HG03342 (cell line): ENCODE data around the gene ARHGDIA.
"Not testable (repeated sequence)": the region's sequence is repeated elsewhere in the genome, so short reads cannot be mapped to it uniquely, and the experiment has no call there.

Experiments used
- ATAC-seq: cut with Tn5 transposase; IDR thresholded peaks from one replicate; pipeline ENCODE4 v1.9.1; 2021; ENCODE audit warnings: mild to moderate bottlenecking, moderate library complexity; ENCODE audit not compliant: unreplicated experiment

The ARHGDIA gene

DNA sequence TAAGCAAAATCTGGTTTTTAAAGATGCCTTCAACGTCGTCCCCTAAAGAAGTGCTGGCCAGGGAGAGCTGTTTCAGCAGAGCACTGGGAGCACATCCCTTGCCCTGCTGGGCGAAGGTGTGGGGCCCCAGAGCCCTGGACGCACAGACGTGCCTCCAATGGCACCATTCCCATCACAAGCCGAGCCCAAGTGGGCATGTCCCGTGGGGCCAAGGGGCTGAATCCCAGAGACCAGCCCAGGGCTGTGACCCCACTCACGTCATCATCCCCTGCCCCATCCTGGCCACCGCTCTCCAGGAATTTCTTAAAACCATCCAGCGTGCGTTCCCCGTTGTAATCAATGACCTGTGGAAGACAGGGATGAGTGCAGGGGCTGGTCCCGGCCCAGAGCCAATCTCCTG is 26.2 kb downstream of the ARHGDIA start:
- no peak for ATAC-seq

DNA sequence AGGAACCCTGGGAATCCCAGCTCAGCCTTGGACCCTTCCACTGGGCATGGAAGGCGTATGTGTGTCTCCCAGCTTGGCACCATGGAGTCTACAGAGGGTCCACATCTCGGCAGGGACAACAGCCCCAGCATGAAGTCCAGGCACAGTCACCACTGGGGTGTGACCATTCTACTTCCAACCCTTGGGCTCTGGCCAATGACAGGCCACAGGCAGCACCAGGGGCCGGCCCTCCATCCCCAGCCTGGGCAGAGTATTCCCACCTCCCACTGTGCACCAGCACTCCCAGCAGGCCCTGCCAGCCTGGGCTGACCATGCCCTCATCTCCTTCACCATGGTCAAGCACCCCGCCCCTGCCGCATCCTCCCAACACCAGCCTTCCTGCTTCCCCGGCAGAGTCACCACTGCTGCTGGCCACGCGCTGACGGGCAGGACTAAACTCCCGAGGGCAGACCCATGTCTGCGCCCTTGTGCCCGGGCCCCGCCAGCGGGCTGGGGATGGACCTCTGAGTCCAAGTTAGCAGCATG is 26.7 kb downstream of the ARHGDIA start:
- ATAC-seq, result no peak

DNA sequence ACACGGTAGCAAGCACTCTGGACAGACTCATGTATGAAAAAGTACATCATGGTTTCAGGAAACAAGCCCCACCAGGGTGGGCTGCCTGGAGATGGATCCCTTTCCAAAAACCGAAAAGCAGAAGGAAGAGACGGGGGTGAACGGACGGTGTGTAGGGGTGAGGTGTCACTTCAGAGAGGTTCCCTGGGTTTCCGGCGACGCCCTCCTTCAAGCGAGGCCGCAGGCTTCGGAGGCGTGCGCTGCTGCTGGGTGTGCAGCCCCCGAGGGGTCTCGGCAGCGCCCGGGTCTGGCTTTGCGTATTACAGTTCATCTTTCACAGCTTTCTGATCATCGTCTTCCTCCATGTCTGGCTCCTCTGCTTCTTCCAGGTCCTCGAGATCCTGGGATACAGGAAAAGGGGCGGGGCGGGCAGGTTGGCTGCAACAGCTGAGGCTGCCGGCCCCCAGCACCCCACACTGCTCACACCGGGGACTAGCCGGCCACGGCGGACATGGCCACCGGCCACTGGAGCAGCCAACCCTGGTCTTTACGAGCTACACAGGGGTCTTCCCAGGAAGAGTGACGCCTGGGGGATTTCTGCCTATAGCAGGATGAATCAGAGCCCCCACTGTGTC is 27.3 kb downstream of the ARHGDIA start:
- no peak for ATAC-seq

DNA sequence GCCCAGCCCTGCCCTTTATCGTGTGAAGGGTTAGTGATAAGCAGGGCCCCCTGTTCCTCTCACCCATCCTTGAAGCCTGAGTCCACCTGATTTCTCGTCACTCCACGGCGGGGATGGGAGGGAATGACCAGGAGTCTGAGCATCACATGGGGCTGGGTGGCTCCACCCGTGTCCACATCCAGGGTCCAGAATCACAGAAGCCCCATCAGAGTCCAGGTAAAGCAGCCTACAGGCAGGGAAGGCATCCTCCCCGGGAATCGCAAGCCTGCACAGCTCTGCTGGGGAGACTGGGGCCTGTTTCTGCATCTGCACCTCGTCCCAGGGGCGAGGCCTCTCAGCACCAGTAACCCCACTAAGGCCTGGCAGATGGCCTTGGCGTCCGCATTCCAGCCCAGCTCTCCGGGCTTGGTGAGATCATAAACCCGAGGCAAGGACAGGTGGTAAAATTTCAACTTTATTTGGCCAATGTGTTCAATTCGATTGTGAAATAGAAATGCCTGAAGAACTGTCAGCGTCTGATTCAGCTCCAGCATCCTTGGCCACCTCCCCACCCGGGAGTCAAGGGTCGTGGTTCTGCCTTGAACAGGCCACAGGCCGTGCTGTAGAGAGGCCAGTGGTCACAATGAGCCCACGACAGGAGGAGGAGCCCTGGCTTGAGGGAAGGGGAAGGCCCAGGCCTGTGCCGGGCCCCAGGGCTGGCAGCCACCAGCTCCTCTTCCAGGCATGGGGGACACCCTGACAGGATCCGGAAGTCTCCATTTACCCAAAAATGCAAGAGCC is 28.2 kb downstream of the ARHGDIA start:
- ATAC-seq, result no peak

DNA sequence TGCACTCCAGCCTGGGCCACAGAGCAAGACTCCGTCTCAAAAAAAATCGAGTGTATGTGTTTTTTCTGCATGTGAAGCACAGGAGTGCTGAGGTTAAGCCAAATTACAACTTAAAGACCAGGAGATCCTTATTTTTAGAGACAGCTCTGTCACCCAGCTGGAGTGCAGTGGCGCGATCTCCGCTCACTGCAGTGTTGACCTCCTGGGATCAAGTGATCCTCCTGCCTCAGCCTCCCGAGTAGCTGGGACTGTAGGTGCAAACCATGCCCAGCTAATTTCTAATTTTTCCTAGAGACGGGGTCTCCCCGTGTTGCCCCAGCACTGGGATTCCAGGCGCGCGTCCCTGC is 28.8 kb downstream of the ARHGDIA start:
- ATAC-seq, result no peak

DNA sequence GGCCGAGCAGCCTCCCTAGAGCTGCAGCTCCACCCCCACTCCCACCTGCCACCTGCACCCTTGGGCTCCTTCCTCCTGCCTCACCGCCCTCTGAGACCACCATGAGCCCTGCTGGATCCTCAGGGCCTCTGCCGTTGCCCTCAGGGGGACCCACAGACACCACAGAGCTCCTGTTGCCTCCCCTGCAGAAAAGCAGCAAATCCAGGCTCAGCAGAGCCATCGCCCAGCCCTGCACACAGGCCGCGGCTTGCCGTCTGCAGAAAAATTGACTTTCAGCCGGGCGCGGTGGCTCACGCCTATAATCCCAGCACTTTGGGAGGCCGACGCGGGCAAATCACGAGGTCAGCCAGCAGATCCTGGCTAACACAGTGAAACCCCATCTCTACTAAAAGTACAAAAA is 29.3 kb downstream of the ARHGDIA start:
- ATAC-seq, result no peak

DNA sequence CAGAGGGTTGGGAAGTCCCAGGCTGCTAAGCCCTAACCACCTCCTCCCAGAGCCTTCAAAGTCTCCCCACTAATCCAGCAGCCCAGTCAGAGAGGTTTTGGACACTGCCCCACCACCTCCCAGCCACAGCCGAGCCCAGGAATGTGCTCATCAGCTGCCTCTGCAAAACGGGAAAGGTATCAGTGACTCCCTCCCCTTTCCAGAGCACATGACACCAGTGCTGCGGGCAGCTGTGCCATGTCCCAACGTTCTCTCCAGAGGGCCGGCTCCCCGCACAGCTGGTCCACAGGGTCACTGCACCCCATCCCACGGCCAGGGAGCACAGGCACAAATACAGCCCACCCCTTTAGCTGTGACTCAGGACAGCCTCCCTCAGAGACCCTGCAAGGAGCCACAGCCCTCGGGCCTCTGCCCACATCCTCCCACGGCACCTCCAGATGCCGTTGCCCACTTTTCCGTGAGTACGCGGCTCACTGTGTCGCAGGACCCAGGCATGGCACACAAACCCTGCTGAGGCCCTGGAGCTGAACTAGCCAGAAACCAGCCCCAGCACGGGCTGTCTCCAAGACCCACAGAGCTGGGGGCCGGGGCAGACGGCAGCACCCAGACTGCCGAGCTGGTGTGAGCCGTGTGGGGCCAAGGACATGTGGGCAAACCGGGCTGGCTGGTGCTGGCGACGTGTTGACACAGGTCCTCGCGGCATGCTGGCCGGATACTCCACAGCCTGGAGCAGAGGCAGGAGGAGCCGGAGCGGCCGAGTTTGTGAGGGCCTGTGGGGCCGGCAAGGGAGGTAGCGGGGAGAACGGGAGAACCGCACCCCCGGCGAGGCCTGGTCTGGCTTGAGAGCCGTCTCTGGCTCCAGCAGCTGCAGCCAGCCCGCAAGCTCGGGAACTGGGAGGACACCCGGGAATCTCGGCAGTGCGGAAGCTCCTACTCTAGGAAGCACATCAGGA is 30.0 kb downstream of the ARHGDIA start:
- no peak for ATAC-seq

DNA sequence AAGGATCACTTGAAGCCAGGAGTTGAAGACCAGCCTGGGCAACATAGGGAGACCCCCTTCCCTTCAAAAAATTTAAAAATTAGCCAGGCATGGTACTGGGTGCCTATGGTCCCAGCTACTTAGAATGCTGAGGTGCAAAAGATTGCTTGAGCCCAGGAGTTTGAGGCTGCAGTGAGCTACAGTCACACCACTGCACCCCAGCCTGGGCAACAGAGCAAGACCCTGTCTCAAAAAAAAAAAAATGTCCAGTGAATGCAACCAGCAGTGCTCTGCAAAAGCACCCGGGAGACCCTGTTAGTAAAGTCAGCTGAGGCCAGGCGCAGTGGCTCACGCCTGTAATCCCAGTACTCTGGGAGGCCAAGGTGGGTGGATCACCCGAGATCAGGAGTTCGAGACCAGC is 31.1 kb downstream of the ARHGDIA start:
- not testable (repeated sequence) for ATAC-seq

DNA sequence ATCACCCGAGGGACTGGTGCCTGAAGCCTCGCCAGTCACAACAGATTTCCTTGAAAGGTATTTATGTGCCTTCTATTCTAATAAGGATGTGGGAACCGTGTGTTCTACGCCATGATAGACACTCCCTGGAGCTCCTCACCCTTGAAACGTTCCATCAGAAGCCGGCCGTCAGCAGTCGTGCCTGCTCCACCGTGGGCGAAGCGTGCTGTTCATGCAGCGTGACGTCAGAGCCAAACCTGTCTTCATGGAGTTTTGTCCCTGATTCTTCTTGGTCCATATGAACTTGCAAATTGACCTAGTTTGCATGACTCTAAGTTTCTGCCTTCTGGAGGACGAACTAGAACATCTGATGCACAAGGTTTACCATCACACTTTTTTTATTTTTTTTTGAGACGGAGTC is 31.8 kb downstream of the ARHGDIA start:
- no peak for ATAC-seq

DNA sequence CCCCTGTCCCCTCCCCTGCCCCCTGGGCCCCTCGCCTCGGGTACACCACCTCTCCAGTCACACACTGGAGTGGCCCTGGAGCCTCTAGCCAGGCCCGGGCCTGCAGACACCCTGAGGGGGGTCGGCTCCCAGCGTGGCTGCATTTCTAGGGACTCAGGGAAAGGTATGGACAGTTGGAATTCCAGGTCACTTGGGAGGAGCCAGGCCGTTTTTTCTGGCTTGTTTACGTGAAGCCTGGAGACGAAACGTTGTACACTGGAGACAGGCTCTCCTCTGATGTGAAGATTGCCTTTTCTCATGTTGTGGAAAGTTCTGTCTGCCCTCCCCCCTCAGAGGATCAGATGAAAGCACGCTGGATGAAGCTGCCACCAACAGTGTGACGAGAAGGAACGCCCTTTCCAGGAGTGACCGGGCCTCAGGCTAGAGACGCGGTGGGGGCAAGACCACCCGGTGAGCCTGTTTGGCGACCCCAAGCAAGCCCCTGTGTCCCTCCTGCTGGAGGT is 32.3 kb downstream of the ARHGDIA start:
- no peak for ATAC-seq

DNA sequence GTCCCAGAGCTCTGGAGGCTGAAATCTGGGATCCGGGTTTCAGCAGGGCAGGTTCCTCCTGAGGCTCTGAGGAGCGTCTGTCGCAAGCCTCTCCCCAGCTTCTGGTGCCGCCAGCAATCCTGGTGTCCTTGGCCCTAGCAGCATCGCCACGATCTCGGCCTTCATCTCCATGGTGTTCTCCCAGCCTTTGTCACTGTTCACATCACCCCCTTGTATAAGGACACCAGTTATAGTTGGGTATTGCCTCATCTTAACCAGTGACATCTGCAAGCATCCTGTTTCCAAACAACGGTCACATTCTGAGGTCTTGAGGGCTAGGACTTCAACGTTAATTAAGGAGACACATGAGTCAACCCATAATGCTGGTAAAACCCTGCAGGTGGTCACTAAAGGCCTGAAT is 33.5 kb downstream of the ARHGDIA start:
- ATAC-seq, result no peak

DNA sequence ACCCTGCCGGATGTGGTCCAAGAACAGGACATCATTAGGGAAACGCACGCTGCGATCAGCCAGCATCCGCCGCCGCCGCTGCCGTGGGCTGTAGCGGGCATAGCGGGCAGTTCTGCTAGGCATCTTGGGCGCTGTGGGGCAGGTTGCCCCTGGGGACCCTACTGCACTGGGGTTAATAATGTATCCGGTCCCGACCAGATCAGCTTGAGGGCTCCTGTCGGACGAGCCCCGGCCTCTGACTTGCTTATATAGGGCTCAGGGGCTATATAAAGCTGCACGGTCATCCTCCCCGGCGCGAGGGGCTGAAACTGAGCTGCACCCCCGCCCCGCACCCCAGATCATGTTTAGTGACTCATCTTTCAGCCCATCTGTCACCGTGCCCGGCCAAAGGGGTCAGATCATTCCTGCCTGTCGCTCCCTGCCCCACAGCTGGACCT is 36.3 kb downstream of the ARHGDIA start, which contains the start of gene PPP1R27:
TSS of gene PPP1R27 (minus strand) at position 220 of the 437 bp plus-strand sequence. CDS start at position 123, 97 bp downstream.
- no peak for ATAC-seq

DNA sequence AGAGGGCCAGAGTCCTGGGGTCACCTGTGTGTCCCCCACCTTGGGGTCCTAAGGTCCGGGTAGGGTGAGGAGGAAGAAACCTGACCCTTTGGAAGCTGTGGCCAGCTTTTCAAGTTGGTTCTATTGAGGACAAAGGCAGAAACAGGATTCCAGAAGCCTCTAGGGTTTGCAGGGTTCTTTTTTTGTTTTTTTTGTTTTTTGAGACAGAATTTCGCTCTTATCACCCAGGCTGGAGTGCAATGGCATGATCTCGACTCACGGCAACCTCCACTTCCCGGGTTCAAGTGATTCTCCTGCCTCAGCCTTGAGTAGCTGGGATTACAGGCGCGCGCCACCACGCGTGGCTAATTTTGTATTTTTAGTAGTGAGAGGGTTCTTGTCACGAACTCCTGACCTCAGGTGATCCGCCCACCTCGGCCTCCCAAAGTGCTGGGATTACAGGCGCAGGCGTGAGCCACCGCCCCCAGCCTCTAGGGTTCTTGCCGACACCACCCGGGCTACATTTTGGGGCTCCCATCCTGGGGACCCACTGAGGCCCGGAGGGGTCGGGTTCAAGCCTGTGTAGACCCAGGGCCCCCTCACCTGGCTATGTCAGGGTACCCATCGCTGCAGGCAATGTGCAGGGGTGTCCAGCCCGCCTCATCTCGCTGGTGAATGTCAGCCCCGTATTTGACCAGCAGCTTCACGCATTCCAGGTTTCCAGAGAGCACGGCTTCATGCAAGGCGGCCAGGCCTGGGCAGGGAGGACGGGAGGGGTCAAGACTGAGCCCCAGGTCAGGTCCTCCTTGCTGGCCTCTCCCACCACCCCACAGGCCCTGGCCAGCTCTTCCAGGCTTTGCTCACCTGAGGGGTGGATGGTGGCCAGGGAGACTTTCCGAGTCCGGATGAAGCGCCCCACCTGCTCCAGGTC is 37.0 kb downstream of the ARHGDIA start:
- no peak for ATAC-seq

DNA sequence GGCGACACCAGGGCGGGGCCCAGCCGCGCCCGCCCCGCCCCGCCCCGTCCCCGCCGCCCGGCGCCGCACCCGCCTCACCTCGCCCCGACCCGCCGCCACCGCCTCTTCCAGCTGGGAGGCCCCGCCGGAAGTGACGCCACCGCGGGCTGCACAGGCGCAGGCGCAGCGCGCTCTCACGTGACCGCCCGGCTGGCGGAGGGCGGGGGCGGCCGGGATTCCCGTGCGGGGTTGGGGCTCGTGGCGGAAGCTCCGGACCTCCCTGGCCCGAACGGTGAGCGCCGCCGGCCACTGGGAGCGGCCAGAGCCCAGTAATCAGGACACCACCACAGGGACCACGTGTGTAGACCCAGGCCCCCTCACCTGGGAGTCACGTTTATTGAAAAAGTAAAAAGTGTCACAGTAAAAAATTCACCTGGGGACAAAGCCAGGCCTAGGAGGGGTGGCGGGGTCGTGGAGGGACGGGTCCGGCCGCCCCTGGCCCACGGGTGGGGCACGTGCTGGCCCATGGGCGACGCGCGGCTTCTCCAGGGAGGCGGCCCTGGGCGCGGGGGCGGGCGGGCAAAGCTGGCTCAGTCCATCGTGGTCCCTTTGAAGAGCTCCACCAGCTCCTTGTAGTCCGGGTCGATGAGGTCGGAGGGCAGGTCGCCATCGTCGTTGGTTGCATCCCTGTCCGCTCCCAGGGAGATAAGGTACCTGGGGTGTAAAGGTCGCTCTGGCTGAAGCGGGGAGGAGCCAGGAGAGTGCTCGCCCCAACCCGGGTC is 37.8 kb downstream of the ARHGDIA start, which contains the start of gene MCRIP1:
TSS of gene MCRIP1 (minus strand) at position 132 of the 761 bp plus-strand sequence. CDS start 8,785 bp downstream, outside the sequence.
- ATAC-seq, result peak; percentile 68

DNA sequence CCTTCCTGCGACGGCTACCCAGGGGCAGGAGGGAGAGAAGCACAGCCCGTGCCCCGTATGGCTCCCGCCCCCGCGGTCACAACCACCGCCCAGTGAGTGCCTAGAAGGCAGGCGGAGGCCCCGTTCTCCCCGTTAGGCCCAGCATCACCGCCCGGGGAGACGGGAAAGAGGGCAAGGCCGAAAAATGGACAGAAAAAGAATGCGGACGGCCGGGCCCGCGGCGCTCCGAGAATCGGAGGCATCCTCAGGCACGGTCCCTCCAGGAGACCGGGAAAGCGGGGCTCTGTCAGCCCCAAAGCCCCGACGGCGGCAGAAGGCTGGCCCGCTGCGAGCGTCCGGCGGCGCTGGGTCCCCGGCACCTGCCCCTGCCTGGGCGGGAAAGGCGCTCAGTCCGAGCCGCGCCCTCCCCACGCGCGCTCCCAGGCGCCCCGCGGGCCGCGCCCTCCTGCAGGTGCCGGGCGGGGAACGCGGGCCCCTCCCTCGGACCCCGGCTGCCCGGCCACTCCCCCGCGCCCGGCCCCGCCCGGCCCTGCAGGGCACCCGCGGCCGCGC is 38.5 kb downstream of the ARHGDIA start:
- peak; percentile 53 for ATAC-seq

DNA sequence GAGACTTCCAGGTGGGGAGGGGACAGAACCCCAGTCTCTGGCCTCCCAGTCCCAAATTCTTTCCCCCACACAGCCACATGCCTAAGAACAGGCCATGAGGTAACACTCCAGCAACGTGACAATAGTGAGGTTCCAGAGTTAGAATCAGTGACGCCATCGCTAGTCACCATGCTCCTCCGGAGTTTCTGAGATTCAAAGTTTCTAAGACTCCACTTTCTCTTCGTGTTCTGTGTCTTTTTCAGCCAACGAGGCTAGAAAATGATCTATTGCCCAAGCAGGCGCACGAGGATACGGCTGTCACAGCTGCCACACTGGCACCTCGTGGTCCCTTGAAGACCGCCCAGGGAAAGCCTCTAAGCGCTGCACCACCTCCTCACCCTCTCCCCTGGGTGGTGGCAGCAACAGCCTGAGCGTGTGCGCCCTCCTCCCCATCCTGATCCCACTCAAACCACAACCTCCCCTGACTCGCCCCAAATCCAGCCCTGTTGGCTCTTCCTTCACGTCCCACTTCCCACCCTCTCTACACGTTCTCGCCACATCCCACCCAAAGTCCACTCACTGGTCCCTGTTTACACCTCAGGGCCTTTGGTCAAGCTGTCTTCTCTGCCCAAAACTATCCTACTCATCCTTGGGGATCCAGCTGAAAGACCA is 39.1 kb downstream of the ARHGDIA start:
- no peak for ATAC-seq

DNA sequence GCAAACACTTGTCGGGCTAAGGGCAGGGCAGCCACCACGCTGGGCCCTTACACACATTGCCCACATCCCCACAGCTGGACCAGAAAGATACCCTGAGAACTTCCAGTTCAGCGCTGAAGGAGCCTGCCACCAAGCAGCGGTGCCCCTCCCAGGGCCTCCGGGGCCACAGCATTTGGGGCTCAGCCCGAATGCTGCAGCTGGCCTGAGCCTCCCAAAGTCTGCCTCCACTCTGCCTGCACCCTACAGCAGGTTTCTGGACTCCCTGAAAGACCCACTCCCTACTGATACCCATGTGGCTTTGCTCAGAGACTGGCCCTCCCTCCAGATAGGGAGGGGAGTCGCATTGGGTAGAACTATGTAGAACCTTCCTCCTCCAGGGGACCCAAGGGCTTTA is 39.6 kb downstream of the ARHGDIA start:
- no peak for ATAC-seq

DNA sequence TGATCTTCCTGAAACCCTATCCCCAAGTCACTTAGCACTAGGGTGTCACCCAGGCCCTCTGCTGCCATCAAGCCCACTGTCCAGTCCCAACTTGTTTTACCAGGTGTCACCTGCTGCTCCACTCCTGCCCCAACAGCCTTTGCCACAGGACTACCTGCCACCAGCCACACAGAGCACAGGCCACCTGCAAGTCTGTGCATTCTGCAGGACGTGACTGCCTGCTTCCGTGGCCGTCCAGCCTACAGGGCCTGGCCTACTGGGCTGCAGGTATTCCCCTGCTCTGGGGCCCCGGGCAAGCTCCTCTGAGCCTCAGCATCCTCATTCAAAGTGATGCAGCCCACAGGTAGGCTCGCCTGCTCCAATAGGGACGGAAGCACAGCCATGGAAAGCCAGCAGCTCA is 41.3 kb downstream of the ARHGDIA start:
- no peak for ATAC-seq
